Activated naive CD4-positive, alpha-beta T cell (primary cell): ENCODE measurements around the gene CCDC34.
A peak's percentile ranks its signal among the peaks of the same experiment; 100 is the strongest.

Source experiments
- DNase-seq, 4 experiments: peaks; one replicate each; lab custom pipeline; 2025; lab: John Stamatoyannopoulos, UW

Gene CCDC34

GRCh38 chr11:27362749-27363575 is at the start of gene CCDC34:
Gene CCDC34 (minus strand): TSS chr11:27363215. CDS start chr11:27363194, 21 bp downstream.
- DNase-seq: peak; percentile 58 to 84 (median 72)

GRCh38 chr11:27412192-27412691 is 49.2 kb upstream of the CCDC34 start:
- DNase-seq: no peak

GRCh38 chr11:27411328-27411727 is 48.3 kb upstream of the CCDC34 start:
- DNase-seq: no peak

- no peak for DNase-seq
Observed at GRCh38 chr11:27410272-27410671, 47.3 kb upstream of the CCDC34 start.

GRCh38 chr11:27409742-27410141 is 46.7 kb upstream of the CCDC34 start:
- DNase-seq: no peak

- DNase-seq: no peak
Observed at GRCh38 chr11:27409049-27409448, 46.0 kb upstream of the CCDC34 start.

- DNase-seq: no peak
Observed at GRCh38 chr11:27408246-27408800, 45.3 kb upstream of the CCDC34 start.

GRCh38 chr11:27406498-27407354 is 43.7 kb upstream of the CCDC34 start:
- no peak for DNase-seq

GRCh38 chr11:27405134-27405533 is 42.1 kb upstream of the CCDC34 start:
- DNase-seq: no peak

- no peak for DNase-seq
Observed at GRCh38 chr11:27404427-27404826, 41.4 kb upstream of the CCDC34 start.

- DNase-seq: no peak
Observed at GRCh38 chr11:27403195-27403594, 40.2 kb upstream of the CCDC34 start.

- no peak for DNase-seq
Observed at GRCh38 chr11:27402450-27402849, 39.4 kb upstream of the CCDC34 start.

- no peak for DNase-seq
Observed at GRCh38 chr11:27401833-27402316, 38.9 kb upstream of the CCDC34 start.

GRCh38 chr11:27401280-27401832 is 38.3 kb upstream of the CCDC34 start:
- DNase-seq: no peak

- DNase-seq: no peak
Observed at GRCh38 chr11:27398400-27398770, 35.4 kb upstream of the CCDC34 start.

GRCh38 chr11:27397624-27398399 is 34.8 kb upstream of the CCDC34 start:
- no peak for DNase-seq

GRCh38 chr11:27396259-27396839 is 33.3 kb upstream of the CCDC34 start:
- no peak for DNase-seq

- no peak for DNase-seq
Observed at GRCh38 chr11:27395556-27396258, 32.7 kb upstream of the CCDC34 start.

GRCh38 chr11:27394781-27395228 is 31.8 kb upstream of the CCDC34 start:
- no peak for DNase-seq
